Kidney (tissue), 14 donors: ENCODE measurements around the gene PCTP. TPM values are rescaled to one million over a fixed set of nuclear protein-coding genes. Genes with fewer than 3 reads are reported as not detected.

Source experiments
- DNase-seq, 5 donors: peaks; one replicate each; pipeline ENCODE4 v3.0.0-alpha.2; 2013 to 2020
- FAIRE-seq: peaks from 2 replicates; lab custom pipeline; 2012; peaks lifted over from hg19 to GRCh38; lab: Jason Lieb, UNC
- H3K27ac ChIP-seq, 2 donors: one replicate each; pipeline ENCODE4 v1.7.0; 2013; ENCODE audit warnings: low read depth in 2 of 2, low read length in 2 of 2, inconsistent platforms in 1 of 2
- H3K27me3 ChIP-seq: one replicate; pipeline ENCODE4 v1.7.1; 2013; ENCODE audit warnings: low read length, inconsistent platforms; ENCODE audit not compliant: control insufficient read depth, insufficient read depth
- H3K36me3 ChIP-seq, 3 donors: one replicate each; pipeline versions ENCODE4 v1.7.0 to v1.7.1; 2013; ENCODE audit warnings: low read length in 3 of 3, control low read depth in 1 of 3, inconsistent platforms in 1 of 3; ENCODE audit not compliant: insufficient read depth in 3 of 3, control insufficient read depth in 2 of 3
- H3K4me1 ChIP-seq, 3 donors: one replicate each; pipeline versions ENCODE4 v1.7.0 to v1.7.1; 2013; ENCODE audit warnings: low read length in 3 of 3, inconsistent platforms in 1 of 3, low read depth in 1 of 3; ENCODE audit not compliant: control insufficient read depth in 2 of 3, insufficient read depth in 2 of 3
- H3K4me3 ChIP-seq, 3 donors: one replicate each; pipeline versions ENCODE4 v1.7.0 to v1.8.1; 2013; ENCODE audit warnings: low read length in 3 of 3, control low read depth in 1 of 3, inconsistent platforms in 1 of 3
- H3K9ac ChIP-seq, 3 donors: one replicate each; pipeline versions ENCODE4 v1.7.0 to v1.7.1; 2013; ENCODE audit warnings: low read length in 3 of 3, control low read depth in 1 of 3, inconsistent platforms in 1 of 3
- H3K9me3 ChIP-seq, 3 donors: one replicate each; pipeline versions ENCODE4 v1.7.0 to v1.7.1; 2013; ENCODE audit warnings: low read length in 3 of 3, control low read depth in 1 of 3, inconsistent platforms in 1 of 3; ENCODE audit not compliant: control insufficient read depth in 2 of 3, insufficient read depth in 1 of 3
- intact Hi-C: fragments of 100-400 bp; cut with DNase I; formaldehyde crosslinking; loops from one replicate; pipeline ENCODE4 v1.11.1; 2022
- polyA plus RNA-seq: library from polyadenylated mRNA; stranded (reverse); fragments of 350-450 nt; fragmentation: Illumina TruSeq; extraction: RNeasy Lipid Tissue Mini Kit (QIAGEN cat#74804); gene quantifications from one replicate; pipeline ENCODE4 v1.2.3, GENCODE V29; 2014; ENCODE audit warnings: low read depth, low replicate concordance; ENCODE audit not compliant: insufficient read depth
- total RNA-seq: library from RNA; stranded (reverse); fragmentation: NEBNext Ultra II Directional; extraction: Animal tissue kit (Norgen Biotek cat#: 25700); gene quantifications from one replicate; pipeline ENCODE4 v1.2.1, GENCODE V29; 2021
- TF ChIP-seq, protein P1 (sequence below): IDR thresholded peaks from 3 replicates; pipeline ENCODE4 v1.5.1; 2012; ENCODE audit warnings: mild to moderate bottlenecking, moderate library complexity, borderline replicate concordance; ENCODE audit not compliant: insufficient read depth; ENCODE audit errors: extremely low read depth
- donor health status: control.
- donor health status: control.
- donor health status: control.
- donor health status: control.
- donor health status: control.
- donor health status: DM: yes; HTN: yes; CAD: no.
- donor health status: Normal renal cell carcinoma (clear cell type).

Gene PCTP
- total and polyA plus RNA-seq, 2 donors from 2014 or later = 18.7 to 39.2 TPM

DNA sequence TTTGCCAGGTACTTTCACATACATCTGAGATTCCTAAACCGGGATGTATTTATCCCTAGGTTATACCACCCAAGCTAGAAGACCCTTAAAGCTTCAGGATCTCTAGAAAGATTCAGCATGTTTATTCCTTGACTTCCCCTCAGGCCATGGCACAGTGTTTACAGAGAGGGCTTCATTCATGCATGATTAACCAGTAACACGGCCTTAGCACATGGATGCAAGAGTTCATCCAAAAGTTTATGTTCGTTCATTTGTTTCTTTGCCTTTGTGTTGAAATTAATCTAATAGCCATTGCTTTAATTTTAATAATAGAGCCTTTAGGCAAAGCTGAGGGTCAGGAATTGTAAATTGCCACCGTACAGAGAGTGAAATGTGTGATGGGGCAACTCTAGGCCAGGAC is 13.8 kb downstream of the PCTP start:
- DNase-seq = no peak
- no peak for FAIRE-seq
- intact Hi-C loops = no loop called here
- H3K36me3 ChIP-seq = peaks cover 0 to 10% (median 0%) of the 10 kb centered on the region in 3 donors
- no peaks in the 10 kb centered on the region for H3K9me3 ChIP-seq
- TF ChIP-seq, protein P1, sequence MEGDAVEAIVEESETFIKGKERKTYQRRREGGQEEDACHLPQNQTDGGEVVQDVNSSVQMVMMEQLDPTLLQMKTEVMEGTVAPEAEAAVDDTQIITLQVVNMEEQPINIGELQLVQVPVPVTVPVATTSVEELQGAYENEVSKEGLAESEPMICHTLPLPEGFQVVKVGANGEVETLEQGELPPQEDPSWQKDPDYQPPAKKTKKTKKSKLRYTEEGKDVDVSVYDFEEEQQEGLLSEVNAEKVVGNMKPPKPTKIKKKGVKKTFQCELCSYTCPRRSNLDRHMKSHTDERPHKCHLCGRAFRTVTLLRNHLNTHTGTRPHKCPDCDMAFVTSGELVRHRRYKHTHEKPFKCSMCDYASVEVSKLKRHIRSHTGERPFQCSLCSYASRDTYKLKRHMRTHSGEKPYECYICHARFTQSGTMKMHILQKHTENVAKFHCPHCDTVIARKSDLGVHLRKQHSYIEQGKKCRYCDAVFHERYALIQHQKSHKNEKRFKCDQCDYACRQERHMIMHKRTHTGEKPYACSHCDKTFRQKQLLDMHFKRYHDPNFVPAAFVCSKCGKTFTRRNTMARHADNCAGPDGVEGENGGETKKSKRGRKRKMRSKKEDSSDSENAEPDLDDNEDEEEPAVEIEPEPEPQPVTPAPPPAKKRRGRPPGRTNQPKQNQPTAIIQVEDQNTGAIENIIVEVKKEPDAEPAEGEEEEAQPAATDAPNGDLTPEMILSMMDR = no peak
- peaks cover 3 to 11% (median 6%) of the 10 kb centered on the region in 3 donors for H3K4me1 ChIP-seq
- H3K27ac ChIP-seq = peak overlapping the region; percentile 18 to 34
- no peak overlapping the region for H3K4me3 ChIP-seq
- no peak overlapping the region for H3K9ac ChIP-seq
- H3K27me3 ChIP-seq = no peaks in the 10 kb centered on the region

DNA sequence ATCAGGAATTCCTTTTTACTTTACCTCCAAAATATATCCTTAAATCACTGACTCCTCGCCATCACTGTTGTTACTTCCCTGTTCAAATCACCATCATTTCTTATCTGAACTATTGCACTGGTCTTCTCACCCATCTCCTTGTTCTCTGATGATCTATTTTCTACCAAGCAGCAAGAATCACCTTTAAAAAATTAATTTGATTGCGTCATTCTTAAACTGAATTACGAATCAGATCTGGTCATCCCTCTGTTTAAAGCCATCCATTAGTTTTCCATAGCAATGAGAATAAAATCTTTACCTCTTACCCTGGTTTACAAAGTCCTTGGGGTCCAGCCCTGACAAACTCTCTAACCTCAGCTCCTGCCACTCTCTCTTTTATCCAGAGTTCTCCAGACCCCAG is 14.6 kb downstream of the PCTP start:
- no peak for FAIRE-seq
- no peak for DNase-seq
- Histone ChIP-seq H3K27ac (no peak overlapping the region), H3K9ac (no peak overlapping the region), H3K4me1 (peaks cover 3 to 11% (median 9%) of the 10 kb centered on the region in 3 donors), H3K27me3 (no peaks in the 10 kb centered on the region), H3K36me3 (peaks cover 0 to 10% (median 0%) of the 10 kb centered on the region in 3 donors), H3K4me3 (no peak overlapping the region), H3K9me3 (no peaks in the 10 kb centered on the region)
- intact Hi-C loops = no loop called here
- TF ChIP-seq, protein P1 = no peak

DNA sequence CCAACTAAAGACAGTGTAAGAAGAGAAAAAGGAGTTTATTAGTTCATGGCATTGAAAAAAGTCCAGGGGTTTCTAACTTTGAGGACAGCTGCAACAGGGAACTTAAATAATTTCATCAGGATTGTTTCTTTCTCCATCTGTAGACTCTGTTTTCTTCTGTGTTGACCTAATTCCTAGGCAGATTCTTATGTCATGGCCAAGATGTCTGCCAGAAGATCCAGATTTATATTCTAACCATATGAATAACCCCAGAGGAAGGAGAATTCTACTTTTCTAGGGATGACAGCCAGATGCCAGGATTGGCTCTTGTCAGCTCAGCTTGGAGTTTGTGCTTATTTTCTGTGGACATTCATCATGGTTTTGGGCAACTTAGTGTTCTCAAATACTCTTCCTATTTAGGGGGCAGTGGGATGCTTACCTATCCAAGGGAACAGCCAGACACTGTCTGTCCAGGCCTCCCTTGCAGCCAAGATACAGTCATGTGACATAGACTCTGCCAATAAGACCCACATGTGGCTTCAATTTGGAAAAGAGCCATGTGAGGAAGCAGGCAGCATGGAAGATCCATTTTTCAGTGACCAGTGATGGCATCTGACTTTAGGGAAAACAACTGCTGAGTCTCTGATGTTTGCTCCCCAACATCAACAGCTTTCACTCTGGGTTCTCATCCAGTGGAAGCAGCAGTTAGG is 18.2 kb downstream of the PCTP start:
- H3K9ac ChIP-seq = no peak overlapping the region
- TF ChIP-seq, protein P1 = no peak
- no peak for DNase-seq
- no peaks in the 10 kb centered on the region for H3K27me3 ChIP-seq
- peaks cover 3 to 12% (median 7%) of the 10 kb centered on the region in 3 donors for H3K4me1 ChIP-seq
- intact Hi-C loops = no loop called here
- no peak overlapping the region for H3K4me3 ChIP-seq
- no peak overlapping the region for H3K27ac ChIP-seq
- no peak for FAIRE-seq
- H3K9me3 ChIP-seq = no peaks in the 10 kb centered on the region
- H3K36me3 ChIP-seq = peaks cover 0 to 19% (median 11%) of the 10 kb centered on the region in 3 donors

DNA sequence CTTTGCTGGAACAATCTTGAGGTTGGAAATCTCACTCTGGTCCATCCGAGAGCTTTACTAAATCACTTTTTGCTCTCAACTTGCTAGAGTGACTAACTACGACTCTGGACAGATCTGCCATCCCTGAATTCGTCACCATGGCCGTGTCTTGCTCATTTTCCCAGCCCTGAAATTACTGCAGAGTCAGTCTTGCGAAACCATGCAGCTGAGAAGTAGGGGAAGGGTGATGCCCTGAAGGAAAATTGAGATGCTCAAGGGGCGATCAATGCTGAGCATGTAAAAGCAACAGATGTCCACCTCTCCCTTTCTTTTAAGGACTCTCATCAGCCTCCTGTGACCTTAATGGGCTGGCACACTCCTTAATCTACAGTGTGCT is 18.8 kb downstream of the PCTP start:
- H3K9ac ChIP-seq = no peak overlapping the region
- H3K9me3 ChIP-seq = no peaks in the 10 kb centered on the region
- no peak overlapping the region for H3K27ac ChIP-seq
- no peak overlapping the region for H3K4me3 ChIP-seq
- H3K4me1 ChIP-seq = peaks cover 1 to 13% (median 3%) of the 10 kb centered on the region in 3 donors
- FAIRE-seq = no peak
- peaks cover 0 to 19% (median 11%) of the 10 kb centered on the region in 3 donors for H3K36me3 ChIP-seq
- TF ChIP-seq, protein P1 = no peak
- no peaks in the 10 kb centered on the region for H3K27me3 ChIP-seq
- no peak for DNase-seq
- intact Hi-C loops = no loop called here
